ENCODE results near the gene EFHD1.

Gene EFHD1

GRCh38 chr2:232635820-232636219, 2.4 kb downstream of the EFHD1 start:
- in situ Hi-C loops (cut with MboI; ENCODE audit: low sequenced_read_pairs, unreplicated experiment) = no loop called here
- TF ChIP-seq, protein P1, sequence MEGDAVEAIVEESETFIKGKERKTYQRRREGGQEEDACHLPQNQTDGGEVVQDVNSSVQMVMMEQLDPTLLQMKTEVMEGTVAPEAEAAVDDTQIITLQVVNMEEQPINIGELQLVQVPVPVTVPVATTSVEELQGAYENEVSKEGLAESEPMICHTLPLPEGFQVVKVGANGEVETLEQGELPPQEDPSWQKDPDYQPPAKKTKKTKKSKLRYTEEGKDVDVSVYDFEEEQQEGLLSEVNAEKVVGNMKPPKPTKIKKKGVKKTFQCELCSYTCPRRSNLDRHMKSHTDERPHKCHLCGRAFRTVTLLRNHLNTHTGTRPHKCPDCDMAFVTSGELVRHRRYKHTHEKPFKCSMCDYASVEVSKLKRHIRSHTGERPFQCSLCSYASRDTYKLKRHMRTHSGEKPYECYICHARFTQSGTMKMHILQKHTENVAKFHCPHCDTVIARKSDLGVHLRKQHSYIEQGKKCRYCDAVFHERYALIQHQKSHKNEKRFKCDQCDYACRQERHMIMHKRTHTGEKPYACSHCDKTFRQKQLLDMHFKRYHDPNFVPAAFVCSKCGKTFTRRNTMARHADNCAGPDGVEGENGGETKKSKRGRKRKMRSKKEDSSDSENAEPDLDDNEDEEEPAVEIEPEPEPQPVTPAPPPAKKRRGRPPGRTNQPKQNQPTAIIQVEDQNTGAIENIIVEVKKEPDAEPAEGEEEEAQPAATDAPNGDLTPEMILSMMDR (IDR thresholded peaks at IDR 0.05; ENCODE audit: borderline replicate concordance, control extremely low read depth, extremely low read depth, insufficient read depth, missing control alignments) = no peak
- no peak for DNase-seq (ENCODE audit: low spot score)

GRCh38 chr2:232636788-232637420, 3.5 kb downstream of the EFHD1 start:
- in situ Hi-C loops (cut with MboI; ENCODE audit: low sequenced_read_pairs, unreplicated experiment) = no loop called here
- no peak for DNase-seq (ENCODE audit: low spot score)
- TF ChIP-seq, protein P1 (IDR thresholded peaks at IDR 0.05; ENCODE audit: borderline replicate concordance, control extremely low read depth, extremely low read depth, insufficient read depth, missing control alignments) = no peak

- TF ChIP-seq, protein P1 (IDR thresholded peaks at IDR 0.05; ENCODE audit: borderline replicate concordance, control extremely low read depth, extremely low read depth, insufficient read depth, missing control alignments) = no peak
- in situ Hi-C loops (cut with MboI; ENCODE audit: low sequenced_read_pairs, unreplicated experiment) = no loop called here
- no peak for DNase-seq (ENCODE audit: low spot score)
Measured at GRCh38 chr2:232637866-232638583, 4.6 kb downstream of the EFHD1 start.

DNA sequence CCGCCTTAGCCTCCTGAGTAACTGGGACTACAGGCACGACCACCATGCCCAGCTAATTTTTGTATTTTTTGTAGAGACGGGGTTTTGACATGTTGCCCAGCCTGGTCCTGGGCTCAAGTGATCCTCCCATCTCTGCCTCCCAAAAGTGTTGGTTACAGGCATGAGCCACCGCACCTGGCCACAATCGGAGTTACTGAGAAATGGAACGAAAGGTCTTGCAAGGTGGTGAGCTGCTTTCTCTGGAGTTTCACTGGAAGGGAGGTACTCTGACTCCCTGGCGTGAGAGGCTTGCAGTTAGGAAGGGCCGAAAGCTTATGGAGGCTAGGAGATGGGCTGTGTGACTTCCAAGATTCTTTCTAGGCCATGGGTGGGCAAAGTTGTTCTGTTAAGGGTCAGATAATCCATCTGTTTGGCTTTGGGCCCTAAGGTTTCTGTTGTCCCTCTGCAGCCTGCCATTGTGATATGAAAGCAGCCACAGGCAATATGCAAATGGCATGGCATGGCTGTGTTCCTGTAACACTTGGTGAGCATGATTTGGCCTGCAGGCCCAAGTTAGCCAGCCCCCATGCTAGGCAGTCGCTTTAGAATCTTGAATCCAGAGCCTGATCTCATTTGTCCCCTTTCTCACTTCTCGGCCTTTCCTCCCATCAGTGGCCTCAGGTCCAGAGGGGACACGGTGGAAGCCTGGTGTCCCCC, 7.9 kb downstream of the EFHD1 start:
- in situ Hi-C loops (cut with MboI; ENCODE audit: low sequenced_read_pairs, unreplicated experiment) = no loop called here
- TF ChIP-seq, protein P1 (IDR thresholded peaks at IDR 0.05; ENCODE audit: borderline replicate concordance, control extremely low read depth, extremely low read depth, insufficient read depth, missing control alignments) = no peak
- DNase-seq (ENCODE audit: low spot score) = no peak

GRCh38 chr2:232643147-232643425, 9.7 kb downstream of the EFHD1 start:
- DNase-seq (ENCODE audit: low spot score) = no peak
- in situ Hi-C loops (cut with MboI; ENCODE audit: low sequenced_read_pairs, unreplicated experiment) = no loop called here
- TF ChIP-seq, protein P1 (IDR thresholded peaks at IDR 0.05; ENCODE audit: borderline replicate concordance, control extremely low read depth, extremely low read depth, insufficient read depth, missing control alignments) = no peak

DNA sequence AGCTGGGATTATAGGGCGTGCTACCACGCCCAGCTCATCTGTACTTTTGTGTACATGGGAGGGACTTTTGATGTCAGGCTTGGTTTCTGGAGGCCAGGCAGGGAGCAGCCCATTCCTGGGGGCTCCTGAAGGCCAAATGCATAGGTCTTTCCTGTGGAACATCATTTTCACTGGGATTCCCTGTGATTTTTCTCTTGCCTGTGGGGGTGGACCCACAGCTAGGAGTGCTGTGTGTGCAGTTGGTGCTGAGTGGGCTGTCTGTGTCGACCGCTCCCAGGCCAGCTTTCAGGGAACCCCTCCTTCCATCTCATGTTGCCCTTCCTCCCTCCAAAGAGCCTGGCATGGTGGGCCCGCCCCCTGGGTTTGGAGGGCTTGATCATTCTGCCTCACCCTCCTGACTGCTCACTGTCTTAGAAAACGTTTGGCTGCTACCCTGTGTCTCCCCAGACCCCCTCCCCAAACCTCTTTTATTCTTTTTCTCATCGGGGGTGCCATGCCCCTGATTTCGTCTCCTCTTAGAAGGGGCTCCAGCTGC, 10.5 kb downstream of the EFHD1 start:
- no peak for DNase-seq (ENCODE audit: low spot score)
- TF ChIP-seq, protein P1 (IDR thresholded peaks at IDR 0.05; ENCODE audit: borderline replicate concordance, control extremely low read depth, extremely low read depth, insufficient read depth, missing control alignments) = no peak
- in situ Hi-C loops (cut with MboI; ENCODE audit: low sequenced_read_pairs, unreplicated experiment) = no loop called here
